Esophagus muscularis mucosa (tissue), 4 donors: Measurements from ENCODE around the gene FGF22. TPM values are rescaled to one million over a fixed set of nuclear protein-coding genes. Genes with fewer than 3 reads are reported as not detected.
A peak's percentile ranks its signal among the peaks of the same experiment; 100 is the strongest.

Source experiments
- DNase-seq: peaks from one replicate; pipeline ENCODE4 v3.0.0-alpha.2; 2017; ENCODE audit errors: extremely low spot score
- H3K27ac ChIP-seq, 4 donors: fragments of 200-600 bp; sonication (generic); replicated peaks in 1 of 4; 1 replicate in 3 of 4; 2 replicates in 1 of 4; pipeline ENCODE4 v1.5.1; 2016 to 2019; ENCODE audit warnings: mild to moderate bottlenecking in 1 of 4
- H3K27me3 ChIP-seq, 4 donors: fragments of 200-600 bp; sonication (generic); one replicate each; pipeline versions ENCODE4 v1.5.1 to v1.6.0; 2016 to 2019
- H3K36me3 ChIP-seq, 4 donors: fragments of 200-600 bp; sonication (generic); one replicate each; pipeline ENCODE4 v1.5.1; 2016 to 2019
- H3K4me1 ChIP-seq, 4 donors: fragments of 200-600 bp; sonication (generic); one replicate each; pipeline ENCODE4 v1.5.1; 2016 to 2019
- H3K4me3 ChIP-seq, 4 donors: fragments of 200-600 bp; sonication (generic); 1 replicate in 2 of 4; 2 replicates in 2 of 4; pipeline ENCODE4 v1.5.1; 2016 to 2019; ENCODE audit warnings: mild to moderate bottlenecking in 4 of 4, moderate library complexity in 1 of 4
- H3K9me3 ChIP-seq, 4 donors: fragments of 200-600 bp; sonication (generic); 1 replicate in 3 of 4; 2 replicates in 1 of 4; pipeline ENCODE4 v1.5.1; 2016 to 2019
- EP300 ChIP-seq: sonication (generic); formaldehyde crosslinking; IDR thresholded peaks from one replicate; pipeline ENCODE4 v1.6.1; 2017; ENCODE audit warnings: antibody characterized with exemption
- POLR2A ChIP-seq: fragments of 450-650 bp; IDR thresholded peaks from one replicate; pipeline ENCODE4 v1.6.1; 2017; ENCODE audit warnings: antibody characterized with exemption, moderate library complexity, mild to moderate bottlenecking, low read depth
- POLR2AphosphoS5 ChIP-seq, 2 donors: sonication (generic); formaldehyde crosslinking; IDR thresholded peaks; one replicate each; pipeline ENCODE4 v1.6.1; 2017; ENCODE audit warnings: antibody characterized with exemption in 2 of 2
- WGBS: methylation state at CpG from one replicate; pipeline ENCODE4 v1.1.5; 2018; 5-methylcytosine and 5-hydroxymethylcytosine counted together
- intact Hi-C: fragments of 100-400 bp; cut with DNase I; formaldehyde crosslinking; loops from one replicate; pipeline ENCODE4 v1.15.1; 2023
- total RNA-seq, 4 donors: library from RNA; depleted of rRNA; stranded (reverse); fragments of >200 nt; gene quantifications; one replicate each; pipeline versions ENCODE4 v1.1.0 to v1.2.1, GENCODE V29; 2016
- TF ChIP-seq, protein P1 (sequence below), 3 experiments: fragments of 200-600 bp in 2 of 3; fragments of 450-650 bp in 1 of 3; sonication (generic) in 2 of 3; IDR thresholded peaks; one replicate each; pipeline ENCODE4 v1.5.1; 2017 to 2019; ENCODE audit warnings: antibody characterized with exemption in 3 of 3, mild to moderate bottlenecking in 2 of 3, moderate library complexity in 1 of 3

Gene FGF22
- total RNA-seq, 4 donors from 2014 or later = 0.50 to 2.1 (median 1.4) TPM

DNA sequence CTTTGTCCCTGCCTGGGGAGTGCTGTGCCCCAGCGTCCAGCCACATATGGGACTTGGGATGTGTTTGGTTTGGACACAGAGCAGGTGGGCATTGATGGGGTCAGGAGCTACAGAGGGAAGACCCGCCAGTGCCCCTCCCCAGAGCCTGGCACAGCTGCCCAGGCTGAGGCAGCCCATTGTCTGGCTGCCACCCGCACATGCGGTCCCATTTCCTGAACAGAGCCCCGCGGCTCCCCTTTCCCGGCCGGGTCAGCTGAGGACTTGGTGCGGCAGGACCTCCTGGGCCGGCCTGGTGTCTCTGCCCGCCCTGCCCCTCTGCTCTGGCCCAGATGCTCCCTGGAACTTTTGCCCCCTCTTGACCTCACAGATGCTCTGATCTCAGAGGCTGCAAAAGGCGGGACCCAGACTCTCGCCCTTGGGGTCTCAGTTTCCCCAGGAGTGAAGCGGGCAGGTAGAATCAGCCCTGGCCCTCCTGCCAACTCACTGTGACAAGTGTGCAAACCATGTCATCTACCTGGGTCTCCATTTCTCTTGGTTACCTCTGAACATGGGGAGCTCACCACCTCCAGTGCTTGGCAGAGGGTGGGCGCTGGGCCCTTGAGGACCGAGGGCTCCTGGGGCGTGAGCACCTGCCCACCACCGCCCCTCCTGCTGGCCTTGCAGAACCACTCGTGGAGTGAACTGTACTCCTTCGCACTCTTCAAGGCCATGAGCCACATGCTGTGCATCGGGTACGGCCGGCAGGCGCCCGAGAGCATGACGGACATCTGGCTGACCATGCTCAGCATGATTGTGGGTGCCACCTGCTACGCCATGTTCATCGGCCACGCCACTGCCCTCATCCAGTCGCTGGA lies 32.2 kb upstream of the FGF22 start:
- Histone ChIP-seq H3K9me3 (no peaks in the 10 kb centered on the region), H3K27me3 (peaks cover 0 to 26% (median 0%) of the 10 kb centered on the region in 4 donors), H3K36me3 (no peaks in the 10 kb centered on the region), H3K4me1 (peaks cover 10 to 25% (median 11%) of the 10 kb centered on the region in 4 donors), H3K27ac (no peak overlapping the region), H3K4me3 (no peak overlapping the region)
- TF ChIP-seq EP300 (no peak), POLR2AphosphoS5 (IDR thresholded peaks at IDR 0.05) (no peak), POLR2A (no peak)
- TF ChIP-seq, protein P1, sequence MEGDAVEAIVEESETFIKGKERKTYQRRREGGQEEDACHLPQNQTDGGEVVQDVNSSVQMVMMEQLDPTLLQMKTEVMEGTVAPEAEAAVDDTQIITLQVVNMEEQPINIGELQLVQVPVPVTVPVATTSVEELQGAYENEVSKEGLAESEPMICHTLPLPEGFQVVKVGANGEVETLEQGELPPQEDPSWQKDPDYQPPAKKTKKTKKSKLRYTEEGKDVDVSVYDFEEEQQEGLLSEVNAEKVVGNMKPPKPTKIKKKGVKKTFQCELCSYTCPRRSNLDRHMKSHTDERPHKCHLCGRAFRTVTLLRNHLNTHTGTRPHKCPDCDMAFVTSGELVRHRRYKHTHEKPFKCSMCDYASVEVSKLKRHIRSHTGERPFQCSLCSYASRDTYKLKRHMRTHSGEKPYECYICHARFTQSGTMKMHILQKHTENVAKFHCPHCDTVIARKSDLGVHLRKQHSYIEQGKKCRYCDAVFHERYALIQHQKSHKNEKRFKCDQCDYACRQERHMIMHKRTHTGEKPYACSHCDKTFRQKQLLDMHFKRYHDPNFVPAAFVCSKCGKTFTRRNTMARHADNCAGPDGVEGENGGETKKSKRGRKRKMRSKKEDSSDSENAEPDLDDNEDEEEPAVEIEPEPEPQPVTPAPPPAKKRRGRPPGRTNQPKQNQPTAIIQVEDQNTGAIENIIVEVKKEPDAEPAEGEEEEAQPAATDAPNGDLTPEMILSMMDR (IDR thresholded peaks at IDR 0.05) = no peak
- 77% methylated on average over 7 of the region's 30 CpGs for WGBS
- DNase-seq = no peak
- intact Hi-C loops = no loop called here

DNA sequence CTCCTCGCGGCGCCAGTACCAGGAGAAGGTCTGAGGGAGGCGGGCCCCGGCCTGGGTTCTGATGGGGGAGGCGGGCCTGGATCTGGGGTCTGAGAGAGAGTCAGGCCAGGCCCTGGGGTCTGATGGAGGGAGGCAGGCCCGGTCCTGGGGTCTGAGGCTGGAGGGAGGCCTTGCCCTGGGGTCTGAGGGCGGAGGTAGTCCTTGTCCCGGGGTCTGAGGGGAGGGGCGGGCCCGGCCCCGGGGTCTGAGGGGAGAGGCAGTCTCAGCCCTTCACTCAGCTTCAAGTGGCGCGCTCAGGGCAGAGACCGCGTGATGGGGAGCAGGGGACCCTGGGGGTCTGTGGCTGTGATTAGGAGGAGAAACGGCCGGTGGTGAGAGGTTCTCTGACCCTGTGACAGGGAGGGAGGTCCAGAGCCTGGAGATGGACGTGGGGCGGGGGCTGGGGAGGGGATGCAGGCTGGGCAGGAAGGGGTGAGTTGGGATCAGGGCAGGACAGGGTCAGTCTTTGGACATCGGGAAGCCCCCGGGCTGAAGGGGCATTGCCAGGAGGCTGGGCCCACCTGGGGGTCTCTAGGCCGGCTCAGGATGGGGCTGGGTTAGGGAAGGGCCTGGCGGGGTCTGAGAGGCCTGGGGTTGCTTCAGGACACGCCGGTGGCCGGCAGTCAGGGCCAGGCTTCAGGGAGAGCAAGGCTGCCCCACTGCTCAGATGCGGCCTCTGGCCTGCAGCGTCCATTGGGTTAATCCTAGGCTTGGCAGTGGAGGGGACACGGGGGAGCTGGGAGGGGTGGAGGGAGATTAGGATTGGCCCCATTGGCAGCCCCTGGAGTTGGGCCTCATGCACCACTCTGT lies 31.3 kb upstream of the FGF22 start:
- H3K9me3 ChIP-seq = no peaks in the 10 kb centered on the region
- peaks cover 10 to 25% (median 11%) of the 10 kb centered on the region in 4 donors for H3K4me1 ChIP-seq
- no peak for TF ChIP-seq POLR2A
- TF ChIP-seq EP300 = no peak
- TF ChIP-seq, protein P1 (IDR thresholded peaks at IDR 0.05) = no peak
- no peak for TF ChIP-seq POLR2AphosphoS5 (IDR thresholded peaks at IDR 0.05)
- H3K36me3 ChIP-seq = no peaks in the 10 kb centered on the region
- intact Hi-C loops = no loop called here
- no peak for DNase-seq
- H3K4me3 ChIP-seq = no peak overlapping the region
- no peak overlapping the region for H3K27ac ChIP-seq
- WGBS = 76% methylated on average over 26 of the region's 30 CpGs
- H3K27me3 ChIP-seq = peaks cover 0 to 26% (median 0%) of the 10 kb centered on the region in 4 donors

- no peak overlapping the region for H3K4me3 ChIP-seq
- no peak for TF ChIP-seq POLR2AphosphoS5 (IDR thresholded peaks at IDR 0.05)
- TF ChIP-seq EP300 = no peak
- TF ChIP-seq, protein P1 (IDR thresholded peaks at IDR 0.05) = no peak
- TF ChIP-seq POLR2A = no peak
- H3K27ac ChIP-seq = no peak overlapping the region
- H3K27me3 ChIP-seq = peaks cover 0 to 30% (median 0%) of the 10 kb centered on the region in 4 donors
- H3K9me3 ChIP-seq = no peaks in the 10 kb centered on the region
- 92% methylated on average over 2 of the region's 22 CpGs for WGBS
- H3K36me3 ChIP-seq = no peaks in the 10 kb centered on the region
- no peak for DNase-seq
- H3K4me1 ChIP-seq = peaks cover 10 to 25% (median 11%) of the 10 kb centered on the region in 4 donors
- intact Hi-C loops = no loop called here
Observed at GRCh38 chr19:609004-609346, 30.7 kb upstream of the FGF22 start.

DNA sequence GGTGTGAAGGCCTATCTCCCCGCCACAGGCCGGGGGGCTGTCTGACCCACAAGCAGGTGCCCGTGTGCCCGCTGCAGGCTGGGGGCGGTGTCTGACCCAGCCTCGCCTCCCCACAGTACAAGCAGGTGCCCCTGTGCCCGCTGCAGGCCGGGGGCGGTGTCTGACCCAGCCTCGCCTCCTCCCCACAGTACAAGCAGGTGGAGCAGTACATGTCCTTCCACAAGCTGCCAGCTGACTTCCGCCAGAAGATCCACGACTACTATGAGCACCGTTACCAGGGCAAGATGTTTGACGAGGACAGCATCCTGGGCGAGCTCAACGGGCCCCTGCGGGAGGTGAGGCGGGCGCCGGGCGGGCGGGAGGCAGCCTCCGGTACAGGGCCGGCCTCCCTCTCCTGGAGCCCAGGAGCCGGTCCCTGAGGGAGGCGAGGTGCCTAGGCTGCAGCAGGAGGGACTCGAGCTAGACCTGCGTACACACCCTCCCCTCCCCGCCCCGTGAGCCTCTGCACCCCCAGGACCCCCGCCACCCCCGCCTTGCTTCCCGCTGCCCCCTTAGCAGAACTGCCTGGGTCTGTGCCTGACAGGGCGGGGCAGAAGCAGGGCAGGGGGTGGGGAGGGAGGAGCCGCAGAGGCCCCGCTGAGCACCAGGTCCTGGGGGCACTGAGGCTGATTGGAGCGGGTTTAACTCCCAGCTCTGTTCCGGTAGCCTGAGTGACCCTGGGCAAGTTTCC lies 29.4 kb upstream of the FGF22 start:
- Histone ChIP-seq H3K9me3 (no peaks in the 10 kb centered on the region), H3K36me3 (no peaks in the 10 kb centered on the region), H3K27me3 (peaks cover 0 to 38% (median 0%) of the 10 kb centered on the region in 4 donors), H3K4me1 (peaks cover 10 to 25% (median 11%) of the 10 kb centered on the region in 4 donors), H3K27ac (peak overlapping the region; percentile 7 to 46 (median 15)), H3K4me3 (peak overlapping the region; percentile 12 to 45 (median 22))
- intact Hi-C loops = no loop called here
- TF ChIP-seq POLR2AphosphoS5 (IDR thresholded peaks at IDR 0.05) (no peak), EP300 (no peak), POLR2A (no peak)
- TF ChIP-seq, protein P1 (IDR thresholded peaks at IDR 0.05) = no peak
- DNase-seq = no peak
- 60% methylated on average over 1 of the region's 38 CpGs for WGBS
